ENCODE results near the gene SASS6. TPM values are rescaled to one million over a fixed set of nuclear protein-coding genes. Genes with fewer than 3 reads are reported as not detected.

SASS6 gene, protein sequence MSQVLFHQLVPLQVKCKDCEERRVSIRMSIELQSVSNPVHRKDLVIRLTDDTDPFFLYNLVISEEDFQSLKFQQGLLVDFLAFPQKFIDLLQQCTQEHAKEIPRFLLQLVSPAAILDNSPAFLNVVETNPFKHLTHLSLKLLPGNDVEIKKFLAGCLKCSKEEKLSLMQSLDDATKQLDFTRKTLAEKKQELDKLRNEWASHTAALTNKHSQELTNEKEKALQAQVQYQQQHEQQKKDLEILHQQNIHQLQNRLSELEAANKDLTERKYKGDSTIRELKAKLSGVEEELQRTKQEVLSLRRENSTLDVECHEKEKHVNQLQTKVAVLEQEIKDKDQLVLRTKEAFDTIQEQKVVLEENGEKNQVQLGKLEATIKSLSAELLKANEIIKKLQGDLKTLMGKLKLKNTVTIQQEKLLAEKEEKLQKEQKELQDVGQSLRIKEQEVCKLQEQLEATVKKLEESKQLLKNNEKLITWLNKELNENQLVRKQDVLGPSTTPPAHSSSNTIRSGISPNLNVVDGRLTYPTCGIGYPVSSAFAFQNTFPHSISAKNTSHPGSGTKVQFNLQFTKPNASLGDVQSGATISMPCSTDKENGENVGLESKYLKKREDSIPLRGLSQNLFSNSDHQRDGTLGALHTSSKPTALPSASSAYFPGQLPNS
- total RNA-seq (1 to 10 TPM; 3.7 to 5.4 TPM), polyA plus RNA-seq (ENCODE audit: insufficient read length in 2 of 2) (1 to 10 TPM; 3.9 to 5.3 TPM)
- long read RNA-seq, donor 1 = 0 reads
- long read RNA-seq, donor 2 = 0 reads
- long read RNA-seq, donor 3 = 0 reads
- long read RNA-seq, donor 4, partial matches to known transcripts = 42 of 42 reads
- long read RNA-seq, donor 4, other reads (novel, unspliced or antisense) = 0 of 42 reads

GRCh38 chr1:100132566-100133477 is at the start of gene SASS6, which contains the start of gene TRMT13:
TSS of gene SASS6 (minus strand) at chr1:100132930. CDS start at chr1:100132814, 116 bp downstream.
TSS of gene TRMT13 (plus strand) at chr1:100133163. CDS start at chr1:100133169, 6 bp downstream.
- H3K9me3 ChIP-seq (ENCODE audit: control insufficient read depth, insufficient read depth, low read length) = no peaks in the 10 kb centered on the region
- under 1% methylated on average over 55 of the region's 57 CpGs for WGBS (ENCODE audit: insufficient coverage)
- peaks cover 5% of the 10 kb centered on the region for H3K36me3 ChIP-seq (ENCODE audit: control insufficient read depth, insufficient read depth, low read length)
- peak; percentile 94 to 100 (median 98) for DNase-seq (ENCODE audit: low read depth in 4 of 6, low spot score in 6 of 6)
- H3K4me1 ChIP-seq (ENCODE audit: control insufficient read depth, insufficient read depth, low read length) = peaks cover 11% of the 10 kb centered on the region
- H3K4me3 ChIP-seq (ENCODE audit: low read depth, low read length) = peak within 1 kb of the TSS; percentile 94
- H3K27me3 ChIP-seq (ENCODE audit: control insufficient read depth, insufficient read depth, low read length) = no peaks in the 10 kb centered on the region
- peak within 1 kb of the TSS; percentile 82 for H3K27ac ChIP-seq (ENCODE audit: low read depth, low read length)

DNA sequence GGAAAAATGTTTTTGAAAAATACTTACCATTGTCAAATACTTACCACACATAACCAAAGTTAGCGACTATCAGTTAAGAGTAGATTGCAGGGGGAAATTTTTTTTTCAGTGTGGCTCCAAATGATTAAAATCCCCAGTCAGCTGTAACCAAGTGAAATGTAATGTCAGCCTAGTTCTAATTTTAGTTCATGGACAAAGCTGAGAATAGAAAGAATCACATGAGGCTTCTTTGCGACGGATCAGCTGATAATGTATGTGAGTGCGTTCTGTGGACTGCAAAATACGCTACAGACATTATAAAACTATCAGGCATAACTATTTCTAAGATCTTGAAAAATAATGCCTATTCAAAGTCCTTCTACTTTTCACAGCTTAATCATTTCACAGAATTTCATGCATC is 45.4 kb upstream of the SASS6 start, which contains the start of gene LRRC39:
TSS of gene LRRC39 (minus strand) at position 166 of the 400 bp plus-strand sequence. CDS start 9,740 bp downstream, outside the sequence.
- H3K27ac ChIP-seq (ENCODE audit: low read depth, low read length) = no peak within 1 kb of the TSS
- no CpG with 5 or more reads among the region's 5 CpGs for WGBS (ENCODE audit: insufficient coverage)
- H3K4me3 ChIP-seq (ENCODE audit: low read depth, low read length) = no peak within 1 kb of the TSS
- no peaks in the 10 kb centered on the region for H3K4me1 ChIP-seq (ENCODE audit: control insufficient read depth, insufficient read depth, low read length)
- H3K9me3 ChIP-seq (ENCODE audit: control insufficient read depth, insufficient read depth, low read length) = no peaks in the 10 kb centered on the region
- H3K27me3 ChIP-seq (ENCODE audit: control insufficient read depth, insufficient read depth, low read length) = no peaks in the 10 kb centered on the region
- no peaks in the 10 kb centered on the region for H3K36me3 ChIP-seq (ENCODE audit: control insufficient read depth, insufficient read depth, low read length)
- no peak for DNase-seq (ENCODE audit: low read depth in 4 of 6, low spot score in 6 of 6)

- no CpG with 5 or more reads among the region's 4 CpGs for WGBS (ENCODE audit: insufficient coverage)
- Histone ChIP-seq H3K36me3 (ENCODE audit: control insufficient read depth, insufficient read depth, low read length) (no peaks in the 10 kb centered on the region), H3K9me3 (ENCODE audit: control insufficient read depth, insufficient read depth, low read length) (no peaks in the 10 kb centered on the region), H3K4me3 (ENCODE audit: low read depth, low read length) (no peak overlapping the region), H3K27me3 (ENCODE audit: control insufficient read depth, insufficient read depth, low read length) (no peaks in the 10 kb centered on the region), H3K27ac (ENCODE audit: low read depth, low read length) (no peak overlapping the region), H3K4me1 (ENCODE audit: control insufficient read depth, insufficient read depth, low read length) (no peaks in the 10 kb centered on the region)
- DNase-seq (ENCODE audit: low read depth in 4 of 6, low spot score in 6 of 6) = no peak
Observed at GRCh38 chr1:100177295-100178041, 44.7 kb upstream of the SASS6 start.

DNA sequence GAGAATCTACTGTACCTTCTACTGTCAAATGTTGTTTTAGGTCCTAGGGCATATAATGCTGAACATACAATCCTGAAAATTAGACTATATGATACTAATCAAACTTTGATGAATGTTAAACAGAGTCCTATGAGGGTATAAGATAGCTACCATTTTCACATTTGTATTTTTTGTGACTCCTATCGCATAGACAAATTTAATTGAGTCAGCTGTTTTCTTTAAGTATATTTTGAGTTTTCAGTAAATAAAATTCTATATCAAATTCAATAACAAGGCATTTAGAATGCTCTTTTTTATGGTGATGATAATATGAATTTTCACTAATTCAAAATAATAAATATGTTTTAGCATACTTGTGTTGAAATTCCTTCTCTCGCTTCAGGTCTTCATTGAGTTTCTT is 35.3 kb upstream of the SASS6 start:
- Histone ChIP-seq H3K4me1 (ENCODE audit: control insufficient read depth, insufficient read depth, low read length) (no peaks in the 10 kb centered on the region), H3K9me3 (ENCODE audit: control insufficient read depth, insufficient read depth, low read length) (no peaks in the 10 kb centered on the region), H3K36me3 (ENCODE audit: control insufficient read depth, insufficient read depth, low read length) (no peaks in the 10 kb centered on the region), H3K27me3 (ENCODE audit: control insufficient read depth, insufficient read depth, low read length) (no peaks in the 10 kb centered on the region), H3K4me3 (ENCODE audit: low read depth, low read length) (no peak overlapping the region), H3K27ac (ENCODE audit: low read depth, low read length) (no peak overlapping the region)
- no peak for DNase-seq (ENCODE audit: low read depth in 4 of 6, low spot score in 6 of 6)
- WGBS (ENCODE audit: insufficient coverage) = no CpG with 5 or more reads among the region's 2 CpGs

DNA sequence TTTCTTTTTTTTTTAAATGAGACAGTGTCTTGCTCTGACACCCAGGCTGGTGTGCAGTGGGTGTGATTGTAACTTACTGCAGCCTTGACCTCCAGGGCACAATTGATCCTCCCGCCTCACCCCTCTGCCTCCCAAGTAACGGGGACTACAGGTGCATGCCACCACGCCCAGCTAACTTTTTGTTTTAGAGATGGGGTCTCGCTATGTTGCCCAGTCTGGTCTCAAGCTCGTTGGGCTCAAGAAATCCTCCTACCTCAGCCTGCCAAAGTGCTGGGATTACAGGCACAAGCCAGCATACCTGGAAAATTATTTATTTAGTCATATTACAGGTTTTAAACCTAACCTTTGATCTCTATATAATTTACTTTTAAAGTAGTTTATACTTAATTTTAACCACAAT is 32.0 kb upstream of the SASS6 start:
- H3K9me3 ChIP-seq (ENCODE audit: control insufficient read depth, insufficient read depth, low read length) = no peaks in the 10 kb centered on the region
- no peaks in the 10 kb centered on the region for H3K27me3 ChIP-seq (ENCODE audit: control insufficient read depth, insufficient read depth, low read length)
- H3K27ac ChIP-seq (ENCODE audit: low read depth, low read length) = peak overlapping the region; percentile 30
- no peaks in the 10 kb centered on the region for H3K36me3 ChIP-seq (ENCODE audit: control insufficient read depth, insufficient read depth, low read length)
- no peak overlapping the region for H3K4me3 ChIP-seq (ENCODE audit: low read depth, low read length)
- no peaks in the 10 kb centered on the region for H3K4me1 ChIP-seq (ENCODE audit: control insufficient read depth, insufficient read depth, low read length)
- WGBS (ENCODE audit: insufficient coverage) = 100% methylated on average over 1 of the region's 5 CpGs
- no peak for DNase-seq (ENCODE audit: low read depth in 4 of 6, low spot score in 6 of 6)

GRCh38 chr1:100164216-100164615 is 31.5 kb upstream of the SASS6 start:
- DNase-seq (ENCODE audit: low read depth in 4 of 6, low spot score in 6 of 6) = peak in 4 of 6 donors; percentile 3 to 66 (median 30)
- Histone ChIP-seq H3K9me3 (ENCODE audit: control insufficient read depth, insufficient read depth, low read length) (no peaks in the 10 kb centered on the region), H3K4me3 (ENCODE audit: low read depth, low read length) (no peak overlapping the region), H3K36me3 (ENCODE audit: control insufficient read depth, insufficient read depth, low read length) (no peaks in the 10 kb centered on the region), H3K27ac (ENCODE audit: low read depth, low read length) (peak overlapping the region; percentile 30), H3K27me3 (ENCODE audit: control insufficient read depth, insufficient read depth, low read length) (no peaks in the 10 kb centered on the region), H3K4me1 (ENCODE audit: control insufficient read depth, insufficient read depth, low read length) (no peaks in the 10 kb centered on the region)
- WGBS (ENCODE audit: insufficient coverage) = no CpG with 5 or more reads among the region's 2 CpGs

DNA sequence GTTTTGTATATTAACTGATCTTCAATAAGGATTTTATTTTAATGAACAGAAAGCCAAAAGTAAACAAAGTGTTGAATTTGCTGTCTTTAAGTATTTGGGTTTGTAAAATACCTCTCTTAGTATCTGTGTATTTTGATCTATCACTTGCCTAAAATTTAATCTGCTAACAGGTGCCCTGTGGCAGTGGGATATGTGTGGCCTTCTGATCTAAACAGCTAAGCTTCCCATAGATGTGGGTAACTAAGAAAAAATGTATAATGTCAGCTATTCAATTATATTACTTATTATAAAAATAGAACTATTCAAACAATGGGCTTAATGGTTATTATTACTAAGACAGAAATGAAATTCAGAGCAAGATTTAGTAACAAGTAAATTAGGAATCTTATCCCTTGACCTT is 30.2 kb upstream of the SASS6 start:
- DNase-seq (ENCODE audit: low read depth in 4 of 6, low spot score in 6 of 6) = no peak
- Histone ChIP-seq H3K4me3 (ENCODE audit: low read depth, low read length) (no peak overlapping the region), H3K4me1 (ENCODE audit: control insufficient read depth, insufficient read depth, low read length) (no peaks in the 10 kb centered on the region), H3K9me3 (ENCODE audit: control insufficient read depth, insufficient read depth, low read length) (no peaks in the 10 kb centered on the region), H3K27ac (ENCODE audit: low read depth, low read length) (no peak overlapping the region), H3K36me3 (ENCODE audit: control insufficient read depth, insufficient read depth, low read length) (no peaks in the 10 kb centered on the region), H3K27me3 (ENCODE audit: control insufficient read depth, insufficient read depth, low read length) (no peaks in the 10 kb centered on the region)

DNA sequence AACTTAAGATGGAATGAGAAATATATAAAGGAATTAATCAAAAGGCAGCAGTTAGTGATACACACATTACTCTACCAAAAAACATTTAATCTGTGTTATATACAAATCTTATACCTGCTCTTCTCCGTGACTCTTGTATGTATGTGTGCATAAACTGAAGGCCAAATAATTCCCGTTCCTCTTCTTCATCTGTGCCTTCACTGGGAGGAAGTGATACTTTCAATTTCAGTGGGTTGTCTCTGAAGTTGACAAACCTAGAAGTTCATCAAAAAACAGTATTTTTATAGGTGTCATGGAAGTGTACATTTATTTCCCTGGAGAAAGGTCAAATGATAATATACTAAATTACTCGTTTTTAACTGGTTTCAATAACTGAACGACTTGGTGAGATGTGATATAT is 19.5 kb upstream of the SASS6 start:
- Histone ChIP-seq H3K4me1 (ENCODE audit: control insufficient read depth, insufficient read depth, low read length) (no peaks in the 10 kb centered on the region), H3K36me3 (ENCODE audit: control insufficient read depth, insufficient read depth, low read length) (peaks cover 5% of the 10 kb centered on the region), H3K4me3 (ENCODE audit: low read depth, low read length) (no peak overlapping the region), H3K27ac (ENCODE audit: low read depth, low read length) (no peak overlapping the region), H3K27me3 (ENCODE audit: control insufficient read depth, insufficient read depth, low read length) (no peaks in the 10 kb centered on the region), H3K9me3 (ENCODE audit: control insufficient read depth, insufficient read depth, low read length) (no peaks in the 10 kb centered on the region)
- no CpG with 5 or more reads among the region's 4 CpGs for WGBS (ENCODE audit: insufficient coverage)
- DNase-seq (ENCODE audit: low read depth in 4 of 6, low spot score in 6 of 6) = no peak

Data from spinal cord (tissue), 10 donors.